ENCODE data around the gene CARS1.

Gene CARS1

DNA sequence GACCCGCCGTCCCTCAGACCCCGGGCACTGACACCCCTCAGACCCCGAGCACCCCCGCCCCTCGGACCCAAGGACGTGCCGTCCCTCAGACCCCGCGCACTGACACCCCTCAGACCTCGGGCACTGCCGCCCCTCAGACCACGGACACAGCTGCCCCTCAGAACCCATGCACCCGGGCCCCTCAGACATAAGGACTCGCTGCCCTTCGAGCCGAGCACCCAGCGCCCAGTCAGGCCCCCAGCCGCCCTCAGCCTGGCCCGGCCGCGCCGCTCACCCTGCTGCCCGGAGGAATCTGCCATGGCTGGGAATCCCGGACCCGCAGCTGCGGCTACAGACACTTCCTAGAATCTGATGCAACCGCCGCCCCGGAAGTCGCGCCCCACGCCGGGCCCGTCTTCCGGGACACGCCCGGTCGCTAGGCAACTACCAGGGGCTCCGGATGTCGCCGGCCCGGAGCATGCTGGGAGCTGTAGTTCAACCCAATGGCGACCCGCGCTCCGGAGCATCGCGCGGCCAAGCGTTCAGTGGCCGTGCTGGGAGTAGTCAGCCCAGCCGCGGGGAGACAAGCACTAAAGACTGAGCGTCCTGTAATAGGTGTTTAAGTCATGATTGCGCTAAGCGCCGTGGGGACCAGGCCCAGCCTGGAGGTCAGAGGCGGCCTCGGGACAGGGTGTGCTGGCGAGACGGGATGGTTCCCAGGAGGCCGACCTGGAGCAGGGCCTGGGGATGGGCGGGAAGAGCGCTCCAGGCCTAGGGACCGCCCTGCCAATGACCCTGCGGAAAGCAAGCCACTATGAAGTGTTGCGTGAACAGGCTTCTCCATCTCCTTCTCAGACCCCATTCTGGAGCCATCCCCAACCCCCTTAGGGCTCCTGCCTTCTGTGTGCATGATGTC lies at the start of gene CARS1:
Gene CARS1, minus strand, starts transcription at position 355 of the 895 bp plus-strand sequence. Its CDS starts 56 bp downstream, at position 299.
- TF ChIP-seq, protein P1, sequence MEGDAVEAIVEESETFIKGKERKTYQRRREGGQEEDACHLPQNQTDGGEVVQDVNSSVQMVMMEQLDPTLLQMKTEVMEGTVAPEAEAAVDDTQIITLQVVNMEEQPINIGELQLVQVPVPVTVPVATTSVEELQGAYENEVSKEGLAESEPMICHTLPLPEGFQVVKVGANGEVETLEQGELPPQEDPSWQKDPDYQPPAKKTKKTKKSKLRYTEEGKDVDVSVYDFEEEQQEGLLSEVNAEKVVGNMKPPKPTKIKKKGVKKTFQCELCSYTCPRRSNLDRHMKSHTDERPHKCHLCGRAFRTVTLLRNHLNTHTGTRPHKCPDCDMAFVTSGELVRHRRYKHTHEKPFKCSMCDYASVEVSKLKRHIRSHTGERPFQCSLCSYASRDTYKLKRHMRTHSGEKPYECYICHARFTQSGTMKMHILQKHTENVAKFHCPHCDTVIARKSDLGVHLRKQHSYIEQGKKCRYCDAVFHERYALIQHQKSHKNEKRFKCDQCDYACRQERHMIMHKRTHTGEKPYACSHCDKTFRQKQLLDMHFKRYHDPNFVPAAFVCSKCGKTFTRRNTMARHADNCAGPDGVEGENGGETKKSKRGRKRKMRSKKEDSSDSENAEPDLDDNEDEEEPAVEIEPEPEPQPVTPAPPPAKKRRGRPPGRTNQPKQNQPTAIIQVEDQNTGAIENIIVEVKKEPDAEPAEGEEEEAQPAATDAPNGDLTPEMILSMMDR (conservative IDR thresholded peaks at IDR 0.05; ENCODE audit: low read length): no peak

DNA sequence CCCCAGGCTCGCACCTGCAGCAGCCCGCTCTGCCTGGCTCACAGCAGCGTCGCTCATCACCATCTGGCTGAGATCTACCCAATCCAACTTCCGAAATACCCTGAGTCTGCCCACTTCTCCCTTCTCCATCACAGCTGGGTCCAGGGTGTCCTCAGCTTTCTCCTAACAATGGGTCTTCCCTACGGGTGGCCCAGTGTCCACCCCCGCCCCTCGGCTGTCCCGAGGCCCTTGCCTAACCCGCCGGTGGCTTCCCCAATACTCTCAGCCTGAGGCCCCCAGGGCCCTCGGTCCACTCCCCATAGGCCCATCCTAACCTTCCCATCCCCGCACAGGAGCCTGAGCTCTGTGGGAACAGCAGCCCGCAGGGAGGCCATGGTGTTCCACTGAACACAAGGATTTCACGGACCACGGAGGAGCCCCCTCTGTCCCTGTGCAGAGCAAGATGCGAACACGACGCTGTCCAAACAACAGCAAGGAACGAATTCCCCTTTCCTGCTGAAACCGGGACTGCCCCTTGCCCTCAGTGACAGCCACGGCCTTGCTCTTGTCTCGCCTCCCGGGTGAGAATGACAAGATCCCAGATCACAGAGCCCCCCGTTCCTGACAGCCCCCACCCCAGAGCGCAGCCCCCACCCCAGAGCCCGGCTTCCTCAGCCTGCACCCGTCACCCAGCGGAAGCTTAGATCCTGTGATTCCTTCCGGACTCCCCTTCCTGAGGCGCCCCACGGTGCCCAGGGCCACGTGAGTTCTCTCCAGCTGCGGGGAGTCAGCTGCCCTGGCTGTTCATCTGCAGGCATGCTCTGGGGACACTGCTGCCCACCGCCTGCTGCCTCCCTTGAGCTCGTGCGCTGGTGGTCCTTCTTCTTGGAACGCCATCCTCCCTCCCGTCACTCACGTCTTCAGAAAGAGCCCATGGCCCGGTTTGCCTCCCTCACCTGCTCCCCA lies 48.8 kb upstream of the CARS1 start:
- DNase-seq (ENCODE audit: low read depth): no peak
- no peak overlapping the region for H3K4me3 ChIP-seq (ENCODE audit: low read length)
- TF ChIP-seq, protein P1 (conservative IDR thresholded peaks at IDR 0.05; ENCODE audit: low read length): no peak

More for the DNA sequence above, at the start of gene CARS1:
- peak; percentile 94 for DNase-seq (ENCODE audit: low read depth)
- H3K4me3 ChIP-seq (ENCODE audit: low read length): peak within 1 kb of the TSS; percentile 97

DNA sequence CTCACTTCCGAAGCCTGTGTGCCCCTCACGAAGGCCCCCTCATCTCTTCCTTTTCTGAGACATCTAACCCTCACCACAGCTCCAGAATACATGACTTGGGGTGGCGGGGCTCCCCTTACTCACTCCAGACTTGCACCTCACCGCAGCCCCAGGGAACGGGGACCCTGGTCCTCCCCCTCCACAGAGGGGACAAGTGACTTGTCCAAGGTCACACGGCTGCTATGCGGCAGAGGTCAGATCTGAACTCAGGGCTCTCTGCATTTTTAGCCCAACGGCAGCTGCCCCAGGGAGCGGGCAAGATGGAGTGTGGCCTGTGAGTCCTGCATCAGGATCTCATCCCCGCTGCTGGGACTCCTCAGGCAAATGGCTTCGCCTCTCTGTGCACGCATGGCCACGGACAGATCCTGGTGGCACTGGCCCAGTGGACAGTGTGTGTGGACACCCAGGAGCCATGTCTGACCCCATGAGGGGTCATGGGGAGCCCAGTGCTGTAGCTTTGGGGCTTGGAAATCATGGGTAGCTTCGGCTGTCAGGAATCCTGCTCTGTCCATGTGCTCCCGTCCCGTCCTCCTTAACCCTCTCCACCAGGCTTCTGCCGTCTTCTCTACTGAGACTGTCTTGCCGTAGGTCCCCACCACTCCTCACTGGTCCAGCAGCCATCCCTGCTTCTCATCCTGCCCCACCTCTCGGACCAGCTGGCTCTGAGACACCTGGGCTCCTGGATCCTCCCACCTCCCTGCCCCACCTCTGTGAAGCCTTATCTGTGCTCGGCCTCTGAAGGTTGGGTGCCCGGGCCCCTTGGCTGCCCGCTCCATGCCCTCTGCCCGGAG lies 48.0 kb upstream of the CARS1 start:
- no peak for DNase-seq (ENCODE audit: low read depth)
- H3K4me3 ChIP-seq (ENCODE audit: low read length): no peak overlapping the region
- TF ChIP-seq, protein P1 (conservative IDR thresholded peaks at IDR 0.05; ENCODE audit: low read length): no peak

DNA sequence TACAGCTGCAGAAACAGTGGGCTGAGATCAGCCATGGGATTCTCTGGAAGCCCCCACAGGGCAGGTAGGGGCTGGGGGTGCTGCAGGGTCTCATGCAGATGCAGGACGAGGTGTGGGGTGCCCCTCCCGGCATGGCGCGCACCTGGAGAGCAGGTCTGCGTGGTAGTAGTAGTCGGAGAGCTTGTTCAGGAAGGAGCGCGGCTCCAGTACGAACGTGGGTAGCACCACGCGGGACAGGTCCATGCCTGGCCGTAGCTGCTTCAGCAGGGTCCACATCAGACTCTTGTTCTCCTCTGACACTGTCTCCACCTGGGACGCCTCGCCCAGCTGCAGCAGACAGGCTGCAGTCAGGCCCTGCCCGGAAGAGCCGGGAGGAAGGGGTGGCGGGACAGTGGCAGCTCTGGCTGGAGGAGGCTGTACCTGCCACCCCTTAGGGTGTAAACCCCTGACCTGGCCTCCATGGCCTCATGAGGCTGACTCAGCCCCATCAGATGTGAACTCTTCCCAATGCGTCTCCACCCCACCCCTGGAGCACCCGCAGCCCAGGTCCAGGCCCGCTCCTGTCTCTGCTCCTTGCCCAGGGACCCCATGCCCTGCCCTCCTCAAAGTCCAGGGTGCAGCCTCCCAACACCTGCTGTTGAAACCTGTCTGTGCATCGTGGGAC lies 47.0 kb upstream of the CARS1 start:
- no peak overlapping the region for H3K4me3 ChIP-seq (ENCODE audit: low read length)
- DNase-seq (ENCODE audit: low read depth): no peak
- TF ChIP-seq, protein P1 (conservative IDR thresholded peaks at IDR 0.05; ENCODE audit: low read length): no peak

DNA sequence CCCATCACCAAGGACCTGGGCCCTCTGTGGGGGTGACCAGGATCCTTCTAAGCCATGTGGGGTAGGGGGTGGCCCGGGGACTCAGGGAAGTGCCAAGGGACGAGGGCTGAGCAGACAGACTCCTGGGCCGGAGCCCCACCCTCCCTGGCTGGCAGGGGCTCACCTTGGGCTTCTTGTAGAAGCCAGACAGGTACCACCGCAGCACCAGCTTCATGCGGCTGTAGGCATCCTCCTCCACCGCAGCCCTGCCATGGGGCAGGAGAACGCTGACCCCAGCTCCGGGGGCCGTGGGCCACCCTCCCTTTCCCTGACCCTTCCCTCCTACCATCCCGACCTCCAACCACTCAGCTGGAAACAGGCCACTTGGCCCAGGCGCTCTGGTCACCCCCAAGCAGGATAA lies 45.9 kb upstream of the CARS1 start:
- TF ChIP-seq, protein P1 (conservative IDR thresholded peaks at IDR 0.05; ENCODE audit: low read length): no peak
- no peak for DNase-seq (ENCODE audit: low read depth)
- H3K4me3 ChIP-seq (ENCODE audit: low read length): no peak overlapping the region

DNA sequence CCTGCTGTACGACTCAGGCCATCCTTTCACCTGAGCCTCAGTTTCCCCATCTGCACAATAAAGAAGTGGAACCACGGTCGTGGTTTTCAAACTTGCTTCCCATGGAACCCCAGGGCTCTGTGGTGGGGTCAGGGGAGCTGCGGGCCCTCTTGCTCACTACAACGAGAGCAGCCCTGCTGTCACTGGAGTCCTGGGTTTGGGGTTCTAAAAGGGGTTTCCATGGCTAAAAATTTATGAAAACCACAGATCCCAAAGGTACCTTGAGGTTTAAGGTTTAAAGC lies 45.4 kb upstream of the CARS1 start:
- TF ChIP-seq, protein P1 (conservative IDR thresholded peaks at IDR 0.05; ENCODE audit: low read length): no peak
- no peak overlapping the region for H3K4me3 ChIP-seq (ENCODE audit: low read length)

More for the DNA sequence above, 45.4 kb upstream of the CARS1 start:
- DNase-seq (ENCODE audit: low read depth): no peak

Data from AG10803 (cell line).